Endothelial cell of hepatic sinusoid (primary cell): ENCODE measurements around the gene GALNT5.

ENCODE experiments used
- in situ Hi-C: cut with HindIII; loops from 2 replicates; pipeline ENCODE4 v1.10.0; 2017; ENCODE audit warnings: low sequenced_read_pairs

GALNT5 gene

GRCh38 chr2:157283468-157283867, 26.0 kb downstream of the GALNT5 start:
- in situ Hi-C loops, result no loop called here

GRCh38 chr2:157287160-157287559, 29.7 kb downstream of the GALNT5 start:
- in situ Hi-C loops, result no loop called here

GRCh38 chr2:157290525-157290924, 33.0 kb downstream of the GALNT5 start:
- in situ Hi-C loops, result no loop called here

- in situ Hi-C loops, result no loop called here
These were observed 33.5 kb downstream of the GALNT5 start for GRCh38 chr2:157291018-157291417.

- in situ Hi-C loops, result no loop called here
These were observed 35.3 kb downstream of the GALNT5 start for GRCh38 chr2:157292853-157293252.

- in situ Hi-C loops, result no loop called here
These were observed 39.0 kb downstream of the GALNT5 start for GRCh38 chr2:157296490-157296889.

- in situ Hi-C loops, result no loop called here
These were observed 39.5 kb downstream of the GALNT5 start for GRCh38 chr2:157296958-157297357.

GRCh38 chr2:157301307-157301706, 43.8 kb downstream of the GALNT5 start:
- in situ Hi-C loops, result no loop called here

GRCh38 chr2:157302492-157303099, 45.1 kb downstream of the GALNT5 start:
- in situ Hi-C loops, result no loop called here

GRCh38 chr2:157303612-157304011, 46.1 kb downstream of the GALNT5 start:
- in situ Hi-C loops, result no loop called here

- in situ Hi-C loops, result no loop called here
These were observed 47.6 kb downstream of the GALNT5 start for GRCh38 chr2:157304811-157305722.

- in situ Hi-C loops, result no loop called here
These were observed 48.2 kb downstream of the GALNT5 start for GRCh38 chr2:157305723-157306110.

- in situ Hi-C loops, result no loop called here
These were observed 49.5 kb downstream of the GALNT5 start for GRCh38 chr2:157307021-157307420.

- in situ Hi-C loops, result no loop called here
These were observed 52.4 kb downstream of the GALNT5 start for GRCh38 chr2:157309878-157310277.

- in situ Hi-C loops, result no loop called here
These were observed 54.2 kb downstream of the GALNT5 start for GRCh38 chr2:157311706-157312105.

GRCh38 chr2:157312866-157313486, 55.5 kb downstream of the GALNT5 start:
- in situ Hi-C loops, result no loop called here

- in situ Hi-C loops, result no loop called here
These were observed 58.4 kb downstream of the GALNT5 start for GRCh38 chr2:157315901-157316300.

GRCh38 chr2:157318884-157319283, 61.4 kb downstream of the GALNT5 start:
- in situ Hi-C loops, result no loop called here

GRCh38 chr2:157319795-157320194, 62.3 kb downstream of the GALNT5 start:
- in situ Hi-C loops, result no loop called here

GRCh38 chr2:157320409-157320808, 62.9 kb downstream of the GALNT5 start:
- in situ Hi-C loops, result no loop called here

- in situ Hi-C loops, result no loop called here
These were observed 64.0 kb downstream of the GALNT5 start for GRCh38 chr2:157321466-157321865.

- in situ Hi-C loops, result no loop called here
These were observed 64.9 kb downstream of the GALNT5 start for GRCh38 chr2:157322432-157322831.
